SK-N-SH (cell line): ENCODE data around the gene TBX6.

Experiments
- CHD2 ChIP-seq: fragments of 150-350 bp; IDR thresholded peaks from 2 replicates; pipeline ENCODE4 v1.6.1; 2018; ENCODE audit warnings: low read length; ENCODE audit not compliant: partially characterized antibody
- EP300 ChIP-seq, 2 experiments: IDR thresholded peaks; 2 replicates each; pipeline versions ENCODE4 v1.4.0 to v1.6.1; 2012; ENCODE audit warnings: borderline replicate concordance in 1 of 2, low read depth in 1 of 2, low read length in 1 of 2
- POLR2AphosphoS5 ChIP-seq: IDR thresholded peaks from 2 replicates; pipeline ENCODE4 v1.6.1; 2012; ENCODE audit warnings: low read depth, low read length
- RFX5 ChIP-seq: IDR thresholded peaks from 2 replicates; pipeline ENCODE4 v1.6.1; 2012; ENCODE audit warnings: mild to moderate bottlenecking, improper control_type of control experiment, low read length

- TF ChIP-seq EP300 (IDR thresholded peaks at IDR 0.05; ENCODE audit: borderline replicate concordance in 1 of 2, low read depth in 1 of 2, low read length in 1 of 2): no peak
- TF ChIP-seq POLR2AphosphoS5: no peak
- TF ChIP-seq RFX5: no peak
- no peak for TF ChIP-seq CHD2
These were observed 45.4 kb upstream of the TBX6 start for GRCh38 chr16:30136971-30137605.
